Thymus (tissue), 11 donors: ENCODE measurements around the gene SCAF4. TPM values are rescaled to one million over a fixed set of nuclear protein-coding genes. Genes with fewer than 3 reads are reported as not detected.
"Not testable (repeated sequence)": the region's sequence is repeated elsewhere in the genome, so short reads cannot be mapped to it uniquely, and the experiment has no call there.

Source experiments
- DNase-seq, 9 donors: peaks; one replicate each; pipeline ENCODE4 v3.0.0-alpha.2; 2013; ENCODE audit warnings: low spot score in 9 of 9, low read depth in 6 of 9, missing footprints in 1 of 9
- H3K27ac ChIP-seq, 2 donors: one replicate each; pipeline ENCODE4 v1.5.1; 2013; ENCODE audit warnings: control low read depth in 1 of 2, low read depth in 1 of 2, low read length in 1 of 2, mild to moderate bottlenecking in 1 of 2, moderate library complexity in 1 of 2
- H3K27me3 ChIP-seq, 2 donors: one replicate each; pipeline ENCODE4 v1.5.1; 2013; ENCODE audit warnings: low read length in 1 of 2; ENCODE audit not compliant: control insufficient read depth in 2 of 2, insufficient read depth in 1 of 2
- H3K36me3 ChIP-seq, 2 donors: one replicate each; pipeline ENCODE4 v1.5.1; 2013; ENCODE audit warnings: low read length in 1 of 2, mild to moderate bottlenecking in 1 of 2, moderate library complexity in 1 of 2; ENCODE audit not compliant: control insufficient read depth in 2 of 2, insufficient read depth in 2 of 2
- H3K4me1 ChIP-seq, 2 donors: one replicate each; pipeline ENCODE4 v1.5.1; 2013; ENCODE audit warnings: low read length in 2 of 2; ENCODE audit not compliant: control insufficient read depth in 2 of 2, insufficient read depth in 2 of 2
- H3K4me3 ChIP-seq, 2 donors: one replicate each; pipeline ENCODE4 v1.5.1; 2013; ENCODE audit warnings: low read length in 2 of 2, control low read depth in 1 of 2, mild to moderate bottlenecking in 1 of 2
- H3K9me3 ChIP-seq, 2 donors: one replicate each; pipeline ENCODE4 v1.5.1; 2013; ENCODE audit warnings: low read length in 1 of 2, mild to moderate bottlenecking in 1 of 2; ENCODE audit not compliant: control insufficient read depth in 2 of 2, insufficient read depth in 1 of 2
- WGBS: extraction: QIAGEN DNeasy Blood & Tissue Kit; methylation state at CpG from one replicate; pipeline ENCODE4 v1.1.7; 2013; 5-methylcytosine and 5-hydroxymethylcytosine counted together
- polyA plus RNA-seq: library from polyadenylated mRNA; stranded (reverse); fragments of 200-250 nt; gene quantifications from one replicate; pipeline ENCODE4 v1.2.3, GENCODE V29; 2013
- total RNA-seq: library from RNA; stranded (reverse); fragments of 120-200 nt; gene quantifications from one replicate; pipeline ENCODE4 v1.2.4, GENCODE V29; 2013
- donor health status: healthy.

Gene SCAF4
- total and polyA plus RNA-seq, 2 donors: 5.2 to 17.3 TPM

DNA sequence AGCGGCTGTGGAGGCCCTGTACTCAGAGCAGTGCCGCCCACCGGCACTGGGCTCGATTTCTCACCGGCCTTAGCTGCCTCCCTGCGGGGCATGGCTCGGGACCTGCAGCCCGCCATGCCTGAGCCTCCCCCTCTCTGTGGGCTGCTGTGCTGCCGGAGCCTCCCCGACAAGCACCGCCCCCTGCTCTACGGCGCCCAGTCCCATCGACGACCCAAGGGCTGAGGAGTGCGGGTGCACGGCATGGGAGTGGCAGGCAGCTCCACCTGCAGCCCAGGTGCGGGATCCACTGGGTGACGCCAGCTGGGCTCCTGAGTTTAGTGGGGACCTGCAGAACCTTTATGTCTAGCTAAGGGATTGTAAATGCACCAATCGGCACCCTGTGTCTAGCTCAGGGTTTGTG is 77.6 kb downstream of the SCAF4 start:
- no peak for DNase-seq
- no peaks in the 10 kb centered on the region for H3K36me3 ChIP-seq
- H3K27ac ChIP-seq: no peak overlapping the region
- H3K9me3 ChIP-seq: peaks cover 0 to 6% of the 10 kb centered on the region in 2 donors
- peaks cover 0 to 10% of the 10 kb centered on the region in 2 donors for H3K4me1 ChIP-seq
- H3K27me3 ChIP-seq: no peaks in the 10 kb centered on the region
- H3K4me3 ChIP-seq: no peak overlapping the region
- WGBS: 99% methylated on average over 20 of the region's 20 CpGs

GRCh38 chr21:31651491-31651890 is 80.4 kb downstream of the SCAF4 start:
- not testable (repeated sequence) for H3K36me3 ChIP-seq, DNase-seq, H3K9me3 ChIP-seq, H3K27me3 ChIP-seq, H3K27ac ChIP-seq, H3K4me1 ChIP-seq, H3K4me3 ChIP-seq
- 98% methylated on average over 4 of the region's 4 CpGs for WGBS

GRCh38 chr21:31650930-31651329 is 81.0 kb downstream of the SCAF4 start:
- no peaks in the 10 kb centered on the region for H3K36me3 ChIP-seq
- 97% methylated on average over 3 of the region's 3 CpGs for WGBS
- H3K27ac ChIP-seq: no peak overlapping the region
- H3K9me3 ChIP-seq: peaks cover 0 to 6% of the 10 kb centered on the region in 2 donors
- no peak for DNase-seq
- H3K4me3 ChIP-seq: no peak overlapping the region
- peaks cover 0 to 7% of the 10 kb centered on the region in 2 donors for H3K4me1 ChIP-seq
- no peaks in the 10 kb centered on the region for H3K27me3 ChIP-seq

GRCh38 chr21:31647650-31648049 is 84.3 kb downstream of the SCAF4 start:
- H3K4me3 ChIP-seq: no peak overlapping the region
- H3K36me3 ChIP-seq: no peaks in the 10 kb centered on the region
- H3K4me1 ChIP-seq: no peaks in the 10 kb centered on the region
- H3K9me3 ChIP-seq: no peaks in the 10 kb centered on the region
- H3K27ac ChIP-seq: no peak overlapping the region
- DNase-seq: no peak
- WGBS: 94% methylated on average over 3 of the region's 3 CpGs
- no peaks in the 10 kb centered on the region for H3K27me3 ChIP-seq

DNA sequence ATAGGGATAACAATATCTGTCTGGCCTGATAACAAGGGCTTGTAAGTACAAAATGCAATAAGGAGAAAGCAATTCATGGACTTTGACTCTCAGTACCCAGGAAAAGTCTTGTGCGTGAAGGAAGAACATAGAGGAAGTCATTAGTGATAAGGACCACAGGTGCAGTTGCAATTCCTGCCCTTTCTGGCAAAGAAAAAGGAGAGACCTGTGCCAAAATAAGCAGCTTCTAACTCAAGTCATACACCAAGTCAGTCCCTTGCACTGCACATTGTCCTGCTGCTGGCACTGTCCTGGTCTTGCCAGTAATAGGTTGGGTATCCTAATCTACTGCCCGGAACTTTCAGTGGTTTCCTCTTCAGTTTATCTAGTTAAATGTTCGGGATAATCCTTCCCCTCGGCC is 87.3 kb downstream of the SCAF4 start:
- Histone ChIP-seq H3K27ac (no peak overlapping the region), H3K36me3 (no peaks in the 10 kb centered on the region), H3K4me1 (no peaks in the 10 kb centered on the region), H3K9me3 (no peaks in the 10 kb centered on the region), H3K4me3 (no peak overlapping the region), H3K27me3 (no peaks in the 10 kb centered on the region)
- DNase-seq: no peak
- 87% methylated on average over 4 of the region's 4 CpGs for WGBS

- 98% methylated on average over 12 of the region's 12 CpGs for WGBS
- Histone ChIP-seq H3K4me3 (no peak overlapping the region), H3K4me1 (no peaks in the 10 kb centered on the region), H3K27me3 (no peaks in the 10 kb centered on the region), H3K36me3 (no peaks in the 10 kb centered on the region), H3K9me3 (no peaks in the 10 kb centered on the region), H3K27ac (no peak overlapping the region)
- DNase-seq: no peak
These were observed 90.4 kb downstream of the SCAF4 start for GRCh38 chr21:31641416-31641922.

GRCh38 chr21:31636874-31637273 is 95.0 kb downstream of the SCAF4 start:
- DNase-seq: no peak
- no peaks in the 10 kb centered on the region for H3K27me3 ChIP-seq

DNA sequence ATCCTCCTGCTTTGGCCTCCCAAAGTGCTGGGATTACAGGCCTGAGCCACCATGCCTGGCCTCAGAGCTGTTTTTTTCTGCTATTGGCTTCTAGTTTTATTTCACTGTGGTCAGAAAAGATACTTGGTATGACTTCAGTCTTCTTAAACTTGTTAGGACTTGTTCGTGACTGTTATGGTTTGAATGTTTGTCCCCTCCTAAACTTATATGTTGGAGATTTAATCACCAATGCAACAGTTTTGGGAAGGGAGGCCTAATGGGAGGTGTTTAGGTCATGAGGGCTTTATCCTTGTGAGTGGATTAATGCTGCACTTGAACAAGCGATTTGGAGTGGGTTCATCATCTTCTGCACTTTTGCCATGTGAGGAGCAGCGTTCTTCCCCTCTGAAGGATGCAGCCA is 96.9 kb downstream of the SCAF4 start:
- no peaks in the 10 kb centered on the region for H3K4me1 ChIP-seq

More at GRCh38 chr21:31636874-31637273, 95.0 kb downstream of the SCAF4 start:
- 92% methylated on average over 2 of the region's 2 CpGs for WGBS
- Histone ChIP-seq H3K4me1 (no peaks in the 10 kb centered on the region), H3K4me3 (no peak overlapping the region), H3K36me3 (no peaks in the 10 kb centered on the region), H3K9me3 (no peaks in the 10 kb centered on the region), H3K27ac (no peak overlapping the region)

GRCh38 chr21:31631881-31632280 is 100.0 kb downstream of the SCAF4 start:
- H3K27me3 ChIP-seq, H3K4me1 ChIP-seq, H3K4me3 ChIP-seq, H3K9me3 ChIP-seq, H3K27ac ChIP-seq, DNase-seq, H3K36me3 ChIP-seq: not testable (repeated sequence)
- 99% methylated on average over 6 of the region's 6 CpGs for WGBS

More for the DNA sequence above, 96.9 kb downstream of the SCAF4 start:
- no peak overlapping the region for H3K4me3 ChIP-seq
- no peak overlapping the region for H3K27ac ChIP-seq
- H3K36me3 ChIP-seq: no peaks in the 10 kb centered on the region
- H3K27me3 ChIP-seq: no peaks in the 10 kb centered on the region
- WGBS: 98% methylated on average over 3 of the region's 3 CpGs
- no peak for DNase-seq
- no peaks in the 10 kb centered on the region for H3K9me3 ChIP-seq
